GM21390 (cell line): ENCODE results near the gene FAM107B.

ENCODE experiments used
- ATAC-seq: cut with Tn5 transposase; IDR thresholded peaks from one replicate; pipeline ENCODE4 v1.9.1; 2021; ENCODE audit not compliant: unreplicated experiment

The FAM107B gene

GRCh38 chr10:14563359-14563940, 211.2 kb downstream of the FAM107B start:
- ATAC-seq: no peak

GRCh38 chr10:14563076-14563336, 211.7 kb downstream of the FAM107B start:
- no peak for ATAC-seq

DNA sequence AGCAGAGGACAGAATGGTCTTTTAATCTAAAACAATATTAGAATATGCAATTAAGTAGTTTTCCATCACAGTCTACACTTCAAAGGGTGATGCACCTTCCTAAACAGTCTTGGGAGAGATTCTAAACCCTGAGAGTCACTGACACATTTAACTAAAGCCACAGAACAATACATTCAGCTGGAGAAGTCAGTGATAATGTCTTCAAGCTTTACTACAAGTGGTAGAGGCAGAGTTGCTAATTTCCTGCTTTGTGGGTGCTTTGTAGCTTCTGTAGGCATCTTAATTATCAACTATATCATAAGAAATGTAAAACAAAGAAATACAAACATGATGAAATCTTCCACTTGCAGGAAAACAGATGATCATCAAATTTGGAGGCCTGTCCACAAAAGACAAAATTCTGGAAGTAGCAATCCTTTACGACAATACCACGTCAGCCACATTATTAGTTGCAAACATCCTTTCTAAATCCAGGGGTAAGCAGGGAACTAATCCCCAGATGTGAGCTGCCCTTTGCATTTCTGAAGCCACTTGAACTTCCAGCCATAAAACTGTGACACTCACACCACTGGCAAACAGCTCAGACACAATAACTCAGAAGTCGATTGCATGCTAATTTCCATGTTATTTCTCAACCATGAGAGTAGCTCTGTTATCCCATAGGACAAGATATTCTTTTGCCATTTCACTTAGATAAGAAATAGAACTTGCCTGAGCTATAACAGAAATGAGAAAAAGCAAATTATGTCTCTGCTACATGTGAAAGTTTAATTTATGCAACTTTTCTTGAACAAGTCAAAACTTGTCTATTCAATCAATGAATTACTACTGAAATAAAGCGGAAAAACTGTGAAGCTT, 212.2 kb downstream of the FAM107B start:
- no peak for ATAC-seq

DNA sequence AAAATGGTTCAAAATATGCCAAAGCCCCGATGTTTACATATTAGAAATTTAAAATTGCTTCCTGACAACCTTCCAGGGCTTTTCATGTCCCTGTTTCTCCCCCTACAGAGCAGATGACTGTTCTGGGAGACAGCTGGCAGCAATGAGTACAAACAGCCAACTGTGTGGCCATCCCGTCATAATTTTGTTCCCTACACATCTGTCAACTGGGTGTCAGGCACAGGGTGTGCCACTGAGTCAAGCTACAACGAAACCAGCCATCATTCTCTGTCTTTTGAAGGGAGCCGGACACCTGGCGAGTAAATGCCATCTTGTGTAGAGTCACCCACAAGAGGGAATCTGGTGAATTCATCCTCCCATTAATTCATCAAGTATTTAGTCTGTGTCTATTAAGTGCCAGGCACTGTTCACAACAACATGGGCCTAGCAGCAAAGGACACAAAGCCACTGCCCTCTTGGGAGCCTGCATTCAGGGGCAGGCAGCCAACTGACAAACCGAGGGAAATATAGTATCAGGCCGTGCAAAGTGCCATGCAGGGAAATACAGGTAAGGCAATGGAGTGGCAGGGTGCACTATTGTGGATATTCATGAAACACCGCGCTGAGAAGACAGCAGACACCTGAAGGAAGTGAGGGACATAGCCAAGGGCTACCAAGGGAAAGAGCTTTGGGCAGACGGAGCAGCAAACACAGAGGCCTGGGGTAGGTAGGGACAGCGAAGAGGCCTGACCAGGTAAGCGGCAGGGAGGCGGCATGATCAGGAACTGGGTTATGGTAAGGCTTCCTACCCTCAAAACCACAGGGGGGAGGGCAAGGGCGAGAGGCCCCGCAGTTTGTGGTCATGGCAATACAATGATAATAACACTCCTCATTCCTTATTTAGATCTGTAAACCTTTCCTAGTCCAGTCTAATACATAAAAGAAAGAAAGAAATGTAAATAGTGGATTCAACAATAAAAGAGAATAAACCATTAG, 213.6 kb downstream of the FAM107B start:
- no peak for ATAC-seq

GRCh38 chr10:14560274-14560673, 214.4 kb downstream of the FAM107B start:
- no peak for ATAC-seq

DNA sequence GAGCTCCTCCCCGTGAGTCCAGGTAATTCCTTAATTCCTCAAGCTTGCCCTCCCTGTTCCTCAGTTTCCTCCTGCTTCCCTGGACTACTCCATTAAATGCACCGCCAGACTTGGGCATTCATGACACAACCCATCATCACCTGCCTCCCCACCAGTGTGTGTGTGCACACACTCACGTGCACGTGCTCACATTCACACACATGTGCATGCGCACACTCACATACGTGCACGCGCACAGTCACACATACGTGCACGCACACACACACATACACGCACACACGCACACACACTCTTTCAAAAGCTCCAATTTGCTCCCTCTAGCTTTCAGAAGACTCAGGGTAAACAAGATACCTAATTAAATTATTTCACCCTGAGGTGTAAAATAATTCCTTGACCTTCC, 216.7 kb downstream of the FAM107B start:
- no peak for ATAC-seq

DNA sequence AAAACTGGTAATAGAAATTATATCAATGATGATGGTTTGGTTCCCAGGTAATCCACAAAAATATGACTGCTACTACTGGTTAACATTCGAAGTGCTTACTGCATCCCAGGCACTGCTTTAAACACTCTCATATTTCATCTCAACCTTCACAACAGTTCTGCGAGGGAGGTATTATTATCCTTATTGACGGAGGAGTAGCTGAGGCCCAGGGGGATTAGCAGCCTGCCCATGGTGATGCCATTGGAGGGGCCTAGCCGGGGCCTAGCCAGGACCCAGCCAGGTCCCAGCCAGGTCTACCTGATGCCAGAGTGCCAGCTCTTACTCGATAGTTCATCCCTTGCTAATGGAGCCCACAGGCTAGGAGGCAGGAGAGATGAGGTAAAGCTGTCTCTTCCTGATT, 217.1 kb downstream of the FAM107B start:
- ATAC-seq: no peak

- ATAC-seq: peak; percentile 59
These were observed 218.3 kb downstream of the FAM107B start for GRCh38 chr10:14556285-14556956.

GRCh38 chr10:14555807-14556206, 218.9 kb downstream of the FAM107B start:
- ATAC-seq: no peak

DNA sequence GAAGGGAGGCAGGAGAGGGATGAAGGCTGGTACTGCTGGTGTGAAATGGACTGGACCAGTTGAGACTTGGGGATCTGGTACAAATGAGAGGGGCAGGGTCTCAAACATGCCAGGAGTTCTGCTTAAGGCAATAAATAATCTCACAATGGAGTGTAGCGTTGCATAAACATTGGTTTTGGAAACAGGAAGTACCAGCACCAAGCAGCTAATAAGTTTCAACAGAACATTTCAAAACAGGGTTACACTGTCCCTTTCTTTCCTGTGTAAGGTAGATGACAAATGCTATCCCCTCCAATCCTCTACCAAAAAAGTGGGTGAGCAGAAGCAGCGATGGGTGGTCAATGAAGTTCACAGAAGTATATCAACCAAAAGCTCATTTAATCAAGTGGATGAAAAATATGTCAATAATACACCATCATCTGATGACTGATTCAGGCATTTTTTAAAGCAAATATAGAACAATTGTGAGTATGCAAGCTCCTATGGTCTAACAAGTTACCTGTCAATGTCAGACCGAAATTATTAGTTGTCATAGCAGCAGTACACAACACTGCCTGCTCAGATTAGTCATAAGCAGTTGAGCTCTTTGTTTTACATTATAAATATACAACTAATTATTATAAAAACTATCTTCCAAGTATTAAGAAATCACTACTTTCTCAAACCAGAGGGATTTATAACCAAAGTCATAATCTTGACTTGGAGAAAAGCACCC, 220.0 kb downstream of the FAM107B start:
- no peak for ATAC-seq

DNA sequence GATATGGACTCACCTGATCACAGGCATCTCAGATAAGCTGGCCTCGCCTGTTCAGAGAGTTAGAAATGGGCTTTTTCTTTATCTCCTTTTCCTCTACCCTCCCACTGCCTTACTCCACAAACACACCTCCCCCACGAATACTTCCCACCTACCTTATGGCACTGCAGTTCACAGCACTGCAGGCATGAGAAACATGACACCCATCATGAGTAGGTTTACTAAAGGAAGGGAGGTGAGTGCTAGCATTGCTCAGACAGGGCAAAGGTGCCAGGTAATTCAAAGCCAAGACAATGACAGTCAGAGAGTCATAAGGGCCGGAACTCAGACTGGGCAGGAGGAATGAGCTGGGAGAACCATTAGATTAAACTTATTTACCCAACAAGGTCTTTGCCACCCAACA, 220.6 kb downstream of the FAM107B start:
- no peak for ATAC-seq

DNA sequence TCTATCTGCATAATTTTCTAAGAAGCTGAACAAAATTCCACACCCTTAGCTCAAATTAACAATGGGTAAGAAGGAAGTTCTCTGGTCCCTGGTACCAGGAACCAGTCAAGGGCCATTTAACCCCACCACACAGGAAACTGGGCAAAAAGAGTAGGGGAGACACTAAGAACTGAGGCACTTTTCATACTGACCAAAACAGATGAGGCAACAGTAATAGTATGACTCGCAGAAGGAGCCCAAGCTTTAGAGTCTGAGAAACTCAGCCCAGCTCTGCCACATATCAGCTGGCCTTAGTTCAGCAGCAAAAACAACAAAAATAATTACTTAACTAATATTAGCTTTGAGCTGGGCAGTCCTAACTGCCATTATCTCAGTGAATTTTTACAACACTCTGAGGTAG, 221.2 kb downstream of the FAM107B start:
- no peak for ATAC-seq

DNA sequence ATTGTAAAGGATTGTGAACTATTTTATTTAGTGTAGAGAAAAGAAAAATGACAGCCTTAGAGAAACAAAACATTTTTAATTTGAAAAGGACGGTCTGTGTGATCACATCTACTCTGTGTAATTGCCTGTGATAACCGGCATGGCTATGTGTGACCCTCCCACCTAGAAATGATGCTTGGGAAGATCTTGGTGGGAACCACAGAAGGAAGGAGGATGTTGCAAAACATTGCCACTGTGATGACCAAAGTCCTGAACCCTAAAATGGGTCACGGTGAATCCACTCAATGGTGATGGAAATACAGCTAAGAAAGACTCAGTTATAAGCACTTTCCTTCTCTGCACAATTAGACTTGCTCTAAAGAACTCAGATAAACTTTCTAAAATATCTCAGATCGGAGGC, 222.7 kb downstream of the FAM107B start:
- ATAC-seq: no peak

DNA sequence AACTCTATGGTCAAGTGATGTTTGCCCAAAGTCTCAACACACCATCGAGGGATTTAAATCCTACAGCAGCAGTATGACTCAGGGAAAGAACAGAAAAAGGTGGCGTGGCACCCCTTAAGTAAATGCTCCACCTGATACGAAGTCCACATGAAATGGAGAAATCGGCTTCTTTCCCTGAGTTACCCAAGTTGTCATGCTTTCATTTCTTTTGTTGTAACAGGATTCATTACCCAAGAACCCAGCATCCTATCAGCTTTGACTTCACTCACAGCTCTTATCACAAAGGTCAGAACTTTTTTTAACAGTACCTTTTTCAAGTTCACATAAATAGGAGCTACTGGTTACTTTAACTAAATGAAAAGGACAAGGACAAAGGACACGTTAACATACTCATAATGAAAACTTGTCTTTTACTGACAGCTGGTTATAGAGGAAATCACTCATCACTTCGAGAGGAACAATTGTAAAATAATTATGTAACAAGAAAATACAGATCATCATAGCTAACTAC, 224.2 kb downstream of the FAM107B start:
- no peak for ATAC-seq

DNA sequence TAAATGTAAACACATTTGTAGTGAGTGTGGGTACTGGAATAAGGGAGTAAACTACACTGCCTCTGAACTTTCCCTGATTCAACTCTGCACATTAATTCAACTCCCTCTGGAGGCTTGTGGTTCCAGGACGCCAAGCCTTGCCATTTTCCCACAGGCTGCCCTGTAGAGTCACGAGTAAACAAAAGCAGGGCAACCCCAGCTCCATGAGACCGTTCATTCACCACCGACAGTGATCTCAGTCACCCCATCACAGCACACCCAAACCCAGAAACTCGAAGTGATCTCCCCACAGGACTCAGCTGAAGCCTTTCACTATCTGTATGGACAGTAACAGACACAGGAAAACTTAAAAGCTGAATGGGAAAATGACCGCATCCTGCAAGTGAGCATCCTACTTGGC, 225.2 kb downstream of the FAM107B start:
- ATAC-seq: no peak

DNA sequence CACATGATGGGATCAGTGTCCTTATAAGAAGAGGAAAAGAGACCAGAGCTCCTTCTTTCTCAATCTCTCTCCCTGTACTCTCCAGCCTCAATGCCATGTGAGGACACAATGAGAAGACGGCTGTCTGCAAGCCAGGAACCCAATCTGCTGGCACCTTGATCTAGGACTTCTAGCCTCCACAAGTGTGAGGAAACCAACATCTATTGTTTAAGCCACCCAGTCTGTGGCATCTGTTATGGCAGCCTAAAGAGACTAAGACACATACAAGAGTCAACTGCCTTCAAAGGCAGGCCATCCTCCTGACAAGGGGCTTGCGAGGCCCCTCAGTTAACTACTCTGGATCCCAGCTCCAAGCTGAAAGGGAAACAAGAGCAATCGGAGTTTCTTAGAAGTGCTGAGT, 225.7 kb downstream of the FAM107B start:
- no peak for ATAC-seq

- ATAC-seq: no peak
These were observed 226.2 kb downstream of the FAM107B start for GRCh38 chr10:14548474-14548873.

- ATAC-seq: no peak
These were observed 226.9 kb downstream of the FAM107B start for GRCh38 chr10:14547816-14548215.

DNA sequence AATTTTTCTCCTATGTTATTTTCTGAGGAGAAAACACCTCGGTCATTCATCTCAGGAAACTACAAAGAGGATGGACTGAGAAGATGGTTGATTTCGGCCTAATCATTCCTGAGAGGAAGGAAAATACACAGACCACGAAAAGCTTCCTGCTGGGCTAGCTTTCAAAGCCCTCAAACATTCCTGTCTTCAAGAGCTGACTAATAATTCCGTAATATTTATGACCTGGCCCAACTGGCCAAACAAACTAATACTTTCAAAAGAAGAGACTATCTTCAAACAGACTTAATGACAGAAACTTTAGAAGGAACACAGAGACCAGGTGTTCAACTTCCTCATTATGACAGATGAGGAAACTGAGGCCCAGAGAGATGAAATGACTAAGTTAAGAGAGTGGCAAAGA, 228.9 kb downstream of the FAM107B start:
- no peak for ATAC-seq

- no peak for ATAC-seq
These were observed 230.8 kb downstream of the FAM107B start for GRCh38 chr10:14543904-14544210.
